Smooth muscle cell (in vitro differentiated cells): ENCODE data around the gene GNRH2. TPM values are rescaled to one million over a fixed set of nuclear protein-coding genes. Genes with fewer than 3 reads are reported as not detected.
A peak's percentile ranks its signal among the peaks of the same experiment; 100 is the strongest.

Experiments used
- DNase-seq: peaks from one replicate; lab custom pipeline; 2025; ENCODE audit not compliant: unreplicated experiment; lab: John Stamatoyannopoulos, UW
- H2AFZ ChIP-seq: fragments of 200-600 bp; sonication (generic); 2 replicates; pipeline ENCODE4 v1.6.0; 2016; ENCODE audit warnings: antibody characterized with exemption, low read depth, mild to moderate bottlenecking
- H3F3A ChIP-seq: fragments of 200-600 bp; sonication (generic); 2 replicates; pipeline ENCODE4 v1.6.0; 2017; ENCODE audit warnings: antibody characterized with exemption, low read depth
- H3K27ac ChIP-seq: fragments of 200-600 bp; sonication (generic); 2 replicates; pipeline ENCODE4 v1.5.1; 2016; ENCODE audit warnings: low read depth, mild to moderate bottlenecking
- H3K27me3 ChIP-seq: fragments of 200-600 bp; sonication (generic); 2 replicates; pipeline ENCODE4 v1.6.1; 2016; ENCODE audit warnings: low read depth, mild to moderate bottlenecking
- H3K36me3 ChIP-seq: fragments of 200-600 bp; sonication (generic); 2 replicates; pipeline ENCODE4 v1.5.1; 2016; ENCODE audit warnings: low read depth
- H3K4me1 ChIP-seq: fragments of 200-600 bp; sonication (generic); 2 replicates; pipeline ENCODE4 v1.5.1; 2016; ENCODE audit warnings: low read depth
- H3K4me2 ChIP-seq: fragments of 200-600 bp; sonication (generic); 2 replicates; pipeline ENCODE4 v1.6.0; 2016; ENCODE audit warnings: mild to moderate bottlenecking
- H3K4me3 ChIP-seq: fragments of 200-600 bp; sonication (generic); 2 replicates; pipeline ENCODE4 v1.5.1; 2016; ENCODE audit warnings: mild to moderate bottlenecking
- H3K79me2 ChIP-seq: fragments of 200-600 bp; sonication (generic); 2 replicates; pipeline ENCODE4 v1.6.0; 2016; ENCODE audit warnings: low read depth, mild to moderate bottlenecking
- H3K9ac ChIP-seq: fragments of 200-600 bp; sonication (generic); 2 replicates; pipeline ENCODE4 v1.6.0; 2016; ENCODE audit warnings: low read depth
- H3K9me3 ChIP-seq: fragments of 200-600 bp; sonication (generic); replicated peaks from 2 replicates; pipeline ENCODE4 v1.5.1; 2016; ENCODE audit warnings: low read depth
- H4K20me1 ChIP-seq: fragments of 200-600 bp; sonication (generic); 2 replicates; pipeline ENCODE4 v1.6.0; 2016; ENCODE audit warnings: low read depth
- CTCF ChIP-seq: fragments of 200-600 bp; sonication (generic); IDR thresholded peaks from 2 replicates; pipeline ENCODE4 v1.5.1; 2017; ENCODE audit warnings: borderline replicate concordance, mild to moderate bottlenecking, antibody characterized with exemption; ENCODE audit not compliant: insufficient read depth, poor library complexity, severe bottlenecking
- WGBS: methylation state at CpG from one replicate; pipeline ENCODE4 v1.1.7; 2016; ENCODE audit warnings: low lambda C conversion rate; 5-methylcytosine and 5-hydroxymethylcytosine counted together
- polyA plus RNA-seq: library from polyadenylated mRNA; unstranded; fragments of >200 nt; fragmentation: Nextera tagmentation; extraction: Ambion mirVana; gene quantifications from 2 replicates; pipeline ENCODE4 v1.2.1, GENCODE V29; 2016
- total RNA-seq: library from RNA; depleted of rRNA; stranded (reverse); fragments of >200 nt; gene quantifications from 2 replicates; pipeline ENCODE4 v1.2.3, GENCODE V29; 2014

The GNRH2 gene
- total and polyA plus RNA-seq, 2 experiments from 2014 or later: not detected

- Histone ChIP-seq H4K20me1 (no peaks in the 10 kb centered on the region), H3K4me2 (no peak overlapping the region), H3K9me3 (no peaks in the 10 kb centered on the region), H3F3A (no peaks in the 10 kb centered on the region), H3K4me3 (no peak overlapping the region), H3K36me3 (no peaks in the 10 kb centered on the region), H3K4me1 (no peaks in the 10 kb centered on the region), H3K9ac (no peak overlapping the region), H2AFZ (no peak overlapping the region), H3K27ac (no peak overlapping the region), H3K79me2 (no peaks in the 10 kb centered on the region), H3K27me3 (peaks cover 16% of the 10 kb centered on the region)
- whole genome bisulfite sequencing: 80% methylated on average over 8 of the region's 8 CpGs
- no peak for DNase-seq
- TF ChIP-seq CTCF: no peak
These were observed 25.8 kb downstream of the GNRH2 start for GRCh38 chr20:3068986-3069900.

- no peaks in the 10 kb centered on the region for H3K9me3 ChIP-seq
- H3K27ac ChIP-seq: no peak overlapping the region
- H3K36me3 ChIP-seq: no peaks in the 10 kb centered on the region
- H3K4me2 ChIP-seq: no peak overlapping the region
- no peaks in the 10 kb centered on the region for H3F3A ChIP-seq
- TF ChIP-seq CTCF: no peak
- H3K27me3 ChIP-seq: peaks cover 16% of the 10 kb centered on the region
- no peak overlapping the region for H2AFZ ChIP-seq
- no peaks in the 10 kb centered on the region for H3K79me2 ChIP-seq
- H3K9ac ChIP-seq: no peak overlapping the region
- 94% methylated on average over 4 of the region's 4 CpGs for WGBS
- no peaks in the 10 kb centered on the region for H4K20me1 ChIP-seq
- no peaks in the 10 kb centered on the region for H3K4me1 ChIP-seq
- DNase-seq: no peak
- no peak overlapping the region for H3K4me3 ChIP-seq
These were observed 27.3 kb downstream of the GNRH2 start for GRCh38 chr20:3070725-3071124.

- no peaks in the 10 kb centered on the region for H3K36me3 ChIP-seq
- H3K9ac ChIP-seq: no peak overlapping the region
- DNase-seq: no peak
- H3K4me1 ChIP-seq: no peaks in the 10 kb centered on the region
- peak overlapping the region; percentile 95 for H3K4me2 ChIP-seq
- H3K79me2 ChIP-seq: no peaks in the 10 kb centered on the region
- WGBS: 87% methylated on average over 14 of the region's 16 CpGs
- H4K20me1 ChIP-seq: no peaks in the 10 kb centered on the region
- no peaks in the 10 kb centered on the region for H3F3A ChIP-seq
- peak overlapping the region; percentile 59 for H3K4me3 ChIP-seq
- H3K27ac ChIP-seq: no peak overlapping the region
- peaks cover 16% of the 10 kb centered on the region for H3K27me3 ChIP-seq
- H2AFZ ChIP-seq: peak overlapping the region; percentile 95
- no peak for TF ChIP-seq CTCF
- H3K9me3 ChIP-seq: no peaks in the 10 kb centered on the region
These were observed 27.8 kb downstream of the GNRH2 start for GRCh38 chr20:3071266-3071609.
